GM12878 (cell line): ENCODE data around the gene ZNF669. TPM values are rescaled to one million over a fixed set of nuclear protein-coding genes. Genes with fewer than 3 reads are reported as not detected.

Experiments
- ATAC-seq: fragments of 200-7000 bp; cut with Tn5 transposase; 3 replicates; pipeline ENCODE4 v1.9.1; 2020; ENCODE audit warnings: mild to moderate bottlenecking, moderate library complexity
- BruUV-seq: library from RNA; stranded (reverse); fragments of 400-500 nt; replicated peaks from 2 replicates; lab custom pipeline; 2021; lab: Mats Ljungman, UMichigan
- CTCF ChIA-PET: fragments of 300-600 bp; sonication (Branson Sonifier 250); formaldehyde crosslinking; extraction: SDS; loops from one replicate; lab custom pipeline; 2021; ENCODE audit warnings: inconsistent platforms; lab: Yijun Ruan, JAX
- POLR2A ChIA-PET: fragments of 350-600 bp; formaldehyde crosslinking; extraction: SDS; loops from one replicate; lab custom pipeline; 2021; ENCODE audit warnings: inconsistent platforms; lab: Charles Lee
- RAD21 ChIA-PET: fragments of 300-600 bp; sonication (Branson Sonifier 250); formaldehyde crosslinking; loops from one replicate; lab custom pipeline; 2023; ENCODE audit warnings: antibody characterized with exemption; ENCODE audit not compliant: unreplicated experiment; lab: Charles Lee
- SMC1A ChIA-PET: fragments of 300-600 bp; sonication (Branson Sonifier 250); formaldehyde crosslinking; loops from one replicate; lab custom pipeline; 2023; ENCODE audit not compliant: unreplicated experiment, uncharacterized antibody; lab: Charles Lee
- DNase-seq: peaks from one replicate; pipeline ENCODE4 v3.0.0-alpha.2; 2011; ENCODE audit warnings: low read depth, low spot score
- FAIRE-seq: peaks from 3 replicates; lab custom pipeline; 2011; peaks lifted over from hg19 to GRCh38; lab: Jason Lieb, UNC
- H2AFZ ChIP-seq: 2 replicates; pipeline ENCODE4 v1.6.0; 2011; ENCODE audit warnings: low read depth, low read length, control low read depth; ENCODE audit not compliant: control insufficient read depth
- H3K27ac ChIP-seq: 2 replicates; pipeline ENCODE4 v1.5.1; 2011; ENCODE audit warnings: control low read depth; ENCODE audit not compliant: control insufficient read depth, insufficient read depth
- H3K27me3 ChIP-seq, 2 experiments: replicated peaks in 1 of 2; 2 replicates each; pipeline versions ENCODE4 v1.6.0 to v1.6.1; 2011; ENCODE audit warnings: low read length in 1 of 2; ENCODE audit not compliant: control insufficient read depth in 2 of 2, insufficient read depth in 2 of 2
- H3K36me3 ChIP-seq, 2 experiments: 2 replicates each; pipeline ENCODE4 v1.5.1; 2011; ENCODE audit warnings: low read length in 1 of 2; ENCODE audit not compliant: control insufficient read depth in 2 of 2, insufficient read depth in 2 of 2
- H3K4me1 ChIP-seq: 2 replicates; pipeline ENCODE4 v1.6.1; 2011; ENCODE audit warnings: mild to moderate bottlenecking, low read length, moderate library complexity, mixed read lengths; ENCODE audit not compliant: control insufficient read depth, insufficient read depth
- H3K4me2 ChIP-seq: 2 replicates; pipeline ENCODE4 v1.6.0; 2011; ENCODE audit warnings: control low read depth; ENCODE audit not compliant: control insufficient read depth, insufficient read depth
- H3K4me3 ChIP-seq: fragments of 200-600 bp; sonication (generic); 2 replicates; pipeline ENCODE4 v1.5.1; 2016
- H3K79me2 ChIP-seq: 2 replicates; pipeline ENCODE4 v1.6.0; 2011; ENCODE audit warnings: low read length; ENCODE audit not compliant: control insufficient read depth, insufficient read depth
- H3K9ac ChIP-seq: 2 replicates; pipeline ENCODE4 v1.8.0; 2011; ENCODE audit warnings: low read length, control low read depth, mixed read lengths; ENCODE audit not compliant: control insufficient read depth, insufficient read depth
- H3K9me3 ChIP-seq: replicated peaks from 3 replicates; pipeline ENCODE4 v1.5.1; 2011; ENCODE audit warnings: mild to moderate bottlenecking, low read length; ENCODE audit not compliant: control insufficient read depth, insufficient read depth
- H4K20me1 ChIP-seq: 2 replicates; pipeline ENCODE4 v1.6.0; 2011; ENCODE audit not compliant: control insufficient read depth, insufficient read depth
- BRCA1 ChIP-seq: IDR thresholded peaks from 2 replicates; pipeline ENCODE4 v1.6.1; 2011; ENCODE audit warnings: low read depth, low read length, improper control_type of control experiment
- CBX3 ChIP-seq: fragments of 200-600 bp; sonication (generic); IDR thresholded peaks from 2 replicates; pipeline ENCODE4 v1.6.1; 2016; ENCODE audit warnings: low read depth, borderline replicate concordance
- CBX5 ChIP-seq: sonication (generic); IDR thresholded peaks from 2 replicates; pipeline ENCODE4 v1.6.1; 2016; ENCODE audit warnings: low read depth, moderate library complexity, mild to moderate bottlenecking, inconsistent platforms
- CHD2 ChIP-seq: IDR thresholded peaks from 2 replicates; pipeline ENCODE4 v1.6.1; 2011; ENCODE audit warnings: low read depth, low read length, improper control_type of control experiment, borderline replicate concordance
- ETV6 ChIP-seq, 2 experiments: fragments of 450-650 bp in 1 of 2; IDR thresholded peaks in 1 of 2; conservative IDR thresholded peaks in 1 of 2; 2 replicates each; pipeline ENCODE4 v1.6.1; 2014; ENCODE audit warnings: antibody characterized with exemption in 1 of 2, borderline replicate concordance in 1 of 2, low read depth in 1 of 2, mild to moderate bottlenecking in 1 of 2, moderate library complexity in 1 of 2
- IKZF2 ChIP-seq, 2 experiments: fragments of 450-650 bp; IDR thresholded peaks; 2 replicates each; pipeline ENCODE4 v1.6.1; 2017; ENCODE audit warnings: mild to moderate bottlenecking in 2 of 2, moderate library complexity in 2 of 2
- MAX ChIP-seq: IDR thresholded peaks from 2 replicates; pipeline ENCODE4 v1.6.1; 2012; ENCODE audit warnings: low read depth, low read length, improper control_type of control experiment
- PKNOX1 ChIP-seq: fragments of 450-650 bp; IDR thresholded peaks from 2 replicates; pipeline ENCODE4 v1.6.1; 2016; ENCODE audit warnings: mild to moderate bottlenecking
- SIX5 ChIP-seq: IDR thresholded peaks from 2 replicates; pipeline ENCODE4 v1.6.1; 2011; ENCODE audit warnings: mild to moderate bottlenecking, low read depth, low read length, moderate library complexity; ENCODE audit not compliant: severe bottlenecking
- SUPT20H ChIP-seq: IDR thresholded peaks from 2 replicates; pipeline ENCODE4 v1.6.1; 2011; ENCODE audit warnings: low read depth, mild to moderate bottlenecking, low read length, moderate library complexity, borderline replicate concordance; ENCODE audit not compliant: control insufficient read depth
- WRNIP1 ChIP-seq: IDR thresholded peaks from 2 replicates; pipeline ENCODE4 v1.6.1; 2011; ENCODE audit warnings: low read depth, low read length, improper control_type of control experiment, borderline replicate concordance
- ZBTB11 ChIP-seq: fragments of 450-650 bp; formaldehyde crosslinking; IDR thresholded peaks from 2 replicates; pipeline ENCODE4 v1.5.0; 2022; ENCODE audit warnings: mild to moderate bottlenecking, missing genetic modification characterization
- ZNF274 ChIP-seq: IDR thresholded peaks from one replicate; pipeline ENCODE4 v1.8.0; 2011; ENCODE audit not compliant: insufficient read length, insufficient read depth
- WGBS: methylation state at CpG from one replicate; pipeline ENCODE4 v1.1.6; 2016; ENCODE audit warnings: low lambda C conversion rate; ENCODE audit not compliant: insufficient replicate concordance, insufficient coverage; ENCODE audit errors: missing lambda C conversion rate; 5-methylcytosine and 5-hydroxymethylcytosine counted together
- in situ Hi-C: fragments of 300-500 bp; cut with MboI; formaldehyde crosslinking; loops from 9 replicates; pipeline ENCODE4 v1.14.3; 2018; ENCODE audit warnings: mixed read lengths
- intact Hi-C: fragments of 100-400 bp; cut with micrococcal nuclease; formaldehyde crosslinking; loops from one replicate; pipeline ENCODE4 v1.14.2; 2022; ENCODE audit not compliant: unreplicated experiment
- polyA plus RNA-seq, 11 experiments: library from polyadenylated mRNA; depleted of rRNA in 4 of 11; unstranded in 6 of 11; stranded (reverse) in 5 of 11; fragments of >200 nt; fragmentation: Nextera tagmentation in 4 of 11; fragmentation: Illumina TruSeq in 1 of 11; extraction: Ambion mirVana in 4 of 11; extraction: Trizol in 1 of 11; gene quantifications; 1 replicate in 1 of 11; 2 replicates in 10 of 11; pipeline versions ENCODE4 v1.2.1 to v1.2.3, GENCODE V29; 2011 to 2016; ENCODE audit warnings: inconsistent platforms in 2 of 11, missing spikeins in 2 of 11, low read depth in 1 of 11
- total RNA-seq, 4 experiments: library from RNA; depleted of rRNA in 3 of 4; stranded (reverse); fragments of >200 nt in 3 of 4; fragmentation: Illumina TruSeq in 1 of 4; extraction: Trizol in 1 of 4; gene quantifications; 2 replicates each; pipeline versions ENCODE4 v1.2.1 to v1.2.3, GENCODE V29; 2013 to 2021
- TF ChIP-seq, protein P1 (sequence below): IDR thresholded peaks from 2 replicates; pipeline ENCODE4 v1.6.1; 2011; ENCODE audit warnings: low read depth, mild to moderate bottlenecking, low read length, moderate library complexity, borderline replicate concordance; ENCODE audit errors: extremely low read depth
- TF ChIP-seq, protein P2 (sequence below): IDR thresholded peaks from 2 replicates; pipeline ENCODE4 v1.6.1; 2011; ENCODE audit warnings: mild to moderate bottlenecking, low read depth, low read length, moderate library complexity; ENCODE audit not compliant: insufficient replicate concordance
- TF ChIP-seq, protein P3 (sequence below): fragments of 450-650 bp; IDR thresholded peaks from 2 replicates; pipeline ENCODE4 v1.6.1; 2017; ENCODE audit warnings: low read depth, mild to moderate bottlenecking, moderate library complexity

The ZNF669 gene
- total and polyA plus RNA-seq, 10 of the 15 experiments (the other 5 are each of a cell fraction or from before 2014, with no cell fraction given): 4.8 to 11.1 (median 5.8) TPM

GRCh38 chr1:247064304-247064703 is 39.9 kb downstream of the ZNF669 start:
- H3K27ac ChIP-seq: no peak overlapping the region
- intact Hi-C loops: no loop called here
- POLR2A ChIA-PET: no interaction called here
- BruUV-seq: no TSS peak
- peaks cover 16% of the 10 kb centered on the region; the same call in 2 of the 3 replicates for H3K9me3 ChIP-seq
- no peaks in the 10 kb centered on the region for H3K4me1 ChIP-seq
- peaks cover 1% of the 10 kb centered on the region; the same call in 1 of the 2 replicates for H3K79me2 ChIP-seq
- no peaks in the 10 kb centered on the region for H4K20me1 ChIP-seq
- DNase-seq (no peak), FAIRE-seq (no peak), ATAC-seq (no peak)
- no peak overlapping the region for H2AFZ ChIP-seq
- H3K4me3 ChIP-seq: no peak overlapping the region
- in situ Hi-C loops: no loop called here
- H3K9ac ChIP-seq: no peak overlapping the region
- H3K4me2 ChIP-seq: no peak overlapping the region
- CTCF ChIA-PET: no interaction called here
- RAD21 ChIA-PET: no interaction called here
- SMC1A ChIA-PET: no interaction called here
- H3K27me3 ChIP-seq: no peaks in the 10 kb centered on the region
- 95% methylated on average over 3 of the region's 3 CpGs for WGBS
- no peaks in the 10 kb centered on the region; a peak in 1 of 4 replicates for H3K36me3 ChIP-seq
- TF ChIP-seq SUPT20H (no peak), MAX (no peak), ZBTB11 (CRISPR knock-in tag) (no peak), SIX5 (no peak), WRNIP1 (no peak), CBX3 (no peak), IKZF2 (IDR thresholded peaks at IDR 0.05) (no peak), PKNOX1 (no peak), CHD2 (no peak), CBX5 (no peak), ETV6 (conservative IDR thresholded peaks at IDR 0.05 in 1 of 2, IDR thresholded peaks at IDR 0.05 in 1 of 2; ENCODE audit: borderline replicate concordance in 1 of 2, low read depth in 1 of 2) (no peak), BRCA1 (no peak), ZNF274 (no peak)
- TF ChIP-seq, protein P1, sequence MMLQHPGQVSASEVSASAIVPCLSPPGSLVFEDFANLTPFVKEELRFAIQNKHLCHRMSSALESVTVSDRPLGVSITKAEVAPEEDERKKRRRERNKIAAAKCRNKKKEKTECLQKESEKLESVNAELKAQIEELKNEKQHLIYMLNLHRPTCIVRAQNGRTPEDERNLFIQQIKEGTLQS: no peak
- TF ChIP-seq, protein P2, sequence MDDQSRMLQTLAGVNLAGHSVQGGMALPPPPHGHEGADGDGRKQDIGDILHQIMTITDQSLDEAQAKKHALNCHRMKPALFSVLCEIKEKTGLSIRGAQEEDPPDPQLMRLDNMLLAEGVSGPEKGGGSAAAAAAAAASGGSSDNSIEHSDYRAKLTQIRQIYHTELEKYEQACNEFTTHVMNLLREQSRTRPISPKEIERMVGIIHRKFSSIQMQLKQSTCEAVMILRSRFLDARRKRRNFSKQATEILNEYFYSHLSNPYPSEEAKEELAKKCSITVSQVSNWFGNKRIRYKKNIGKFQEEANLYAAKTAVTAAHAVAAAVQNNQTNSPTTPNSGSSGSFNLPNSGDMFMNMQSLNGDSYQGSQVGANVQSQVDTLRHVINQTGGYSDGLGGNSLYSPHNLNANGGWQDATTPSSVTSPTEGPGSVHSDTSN: no peak
- TF ChIP-seq, protein P3, sequence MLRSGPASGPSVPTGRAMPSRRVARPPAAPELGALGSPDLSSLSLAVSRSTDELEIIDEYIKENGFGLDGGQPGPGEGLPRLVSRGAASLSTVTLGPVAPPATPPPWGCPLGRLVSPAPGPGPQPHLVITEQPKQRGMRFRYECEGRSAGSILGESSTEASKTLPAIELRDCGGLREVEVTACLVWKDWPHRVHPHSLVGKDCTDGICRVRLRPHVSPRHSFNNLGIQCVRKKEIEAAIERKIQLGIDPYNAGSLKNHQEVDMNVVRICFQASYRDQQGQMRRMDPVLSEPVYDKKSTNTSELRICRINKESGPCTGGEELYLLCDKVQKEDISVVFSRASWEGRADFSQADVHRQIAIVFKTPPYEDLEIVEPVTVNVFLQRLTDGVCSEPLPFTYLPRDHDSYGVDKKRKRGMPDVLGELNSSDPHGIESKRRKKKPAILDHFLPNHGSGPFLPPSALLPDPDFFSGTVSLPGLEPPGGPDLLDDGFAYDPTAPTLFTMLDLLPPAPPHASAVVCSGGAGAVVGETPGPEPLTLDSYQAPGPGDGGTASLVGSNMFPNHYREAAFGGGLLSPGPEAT: no peak
